HEK293 (cell line): ENCODE data around the gene TPRN.

Source experiments
- BCL11A ChIP-seq: fragments of 450-650 bp; formaldehyde crosslinking; IDR thresholded peaks from 2 replicates; pipeline ENCODE4 v1.5.1; 2016; ENCODE audit warnings: low read depth, missing biosample characterization, missing genetic modification characterization
- CTCF ChIP-seq: fragments of 450-650 bp; formaldehyde crosslinking; IDR thresholded peaks from 2 replicates; pipeline ENCODE4 v1.5.1; 2016; ENCODE audit warnings: missing biosample characterization, missing genetic modification characterization
- PBX3 ChIP-seq: sonication (generic); formaldehyde crosslinking; IDR thresholded peaks from 2 replicates; pipeline ENCODE4 v1.8.1; 2022; ENCODE audit warnings: mild to moderate bottlenecking, moderate library complexity, missing genetic modification reagents
- REST ChIP-seq: fragments of 450-650 bp; formaldehyde crosslinking; IDR thresholded peaks from 2 replicates; pipeline ENCODE4 v1.5.1; 2016; ENCODE audit warnings: missing biosample characterization, missing genetic modification characterization
- YY1 ChIP-seq: fragments of 450-650 bp; formaldehyde crosslinking; IDR thresholded peaks from 2 replicates; pipeline ENCODE4 v1.5.1; 2018; ENCODE audit warnings: missing biosample characterization, missing genetic modification characterization
- ZNF239 ChIP-seq: fragments of 450-650 bp; formaldehyde crosslinking; IDR thresholded peaks from 2 replicates; pipeline ENCODE4 v1.5.1; 2016; ENCODE audit warnings: missing biosample characterization, missing genetic modification characterization
- ZNF24 ChIP-seq: fragments of 450-650 bp; formaldehyde crosslinking; IDR thresholded peaks from 2 replicates; pipeline ENCODE4 v1.5.1; 2016; ENCODE audit warnings: missing biosample characterization, missing genetic modification characterization
- ZNF555 ChIP-seq: fragments of 450-650 bp; formaldehyde crosslinking; conservative IDR thresholded peaks from 2 replicates; pipeline ENCODE4 v1.5.1; 2017; ENCODE audit warnings: missing biosample characterization, mild to moderate bottlenecking, missing genetic modification characterization, inconsistent platforms
- ZNF561 ChIP-seq: fragments of 450-650 bp; IDR thresholded peaks from 2 replicates; pipeline ENCODE4 v1.5.1; 2018; ENCODE audit warnings: missing biosample characterization, missing genetic modification characterization, borderline replicate concordance
- ZNF776 ChIP-seq: fragments of 450-650 bp; formaldehyde crosslinking; IDR thresholded peaks from 2 replicates; pipeline ENCODE4 v1.5.0; 2017; ENCODE audit warnings: missing biosample characterization, missing genetic modification characterization, borderline replicate concordance
- ZSCAN18 ChIP-seq: fragments of 450-650 bp; formaldehyde crosslinking; IDR thresholded peaks from 2 replicates; pipeline ENCODE4 v1.5.1; 2016; ENCODE audit warnings: missing biosample characterization, missing genetic modification characterization
- ZSCAN23 ChIP-seq: fragments of 450-650 bp; formaldehyde crosslinking; IDR thresholded peaks from 2 replicates; pipeline ENCODE4 v1.5.1; 2016; ENCODE audit warnings: missing biosample characterization, missing genetic modification characterization

- TF ChIP-seq ZNF776 (tag by site-specific recombination) (no peak), REST (tag by site-specific recombination) (no peak), CTCF (no peak), ZSCAN23 (tag by site-specific recombination) (no peak), ZNF555 (tag by site-specific recombination) (no peak), PBX3 (no peak), BCL11A (tag by site-specific recombination) (no peak), ZNF239 (no peak), ZNF24 (no peak), ZNF561 (tag by site-specific recombination) (no peak), ZSCAN18 (tag by site-specific recombination) (no peak), YY1 (tag by site-specific recombination) (no peak)
Observed at GRCh38 chr9:137160716-137161557, 39.6 kb downstream of the TPRN start.
